DLD1 (cell line): Measurements from ENCODE around the gene HLA-DMB.

ENCODE experiments used
- in situ Hi-C: cut with HindIII; loops from 2 replicates; pipeline ENCODE4 v1.10.0; 2017; ENCODE audit warnings: low sequenced_read_pairs

HLA-DMB gene

DNA sequence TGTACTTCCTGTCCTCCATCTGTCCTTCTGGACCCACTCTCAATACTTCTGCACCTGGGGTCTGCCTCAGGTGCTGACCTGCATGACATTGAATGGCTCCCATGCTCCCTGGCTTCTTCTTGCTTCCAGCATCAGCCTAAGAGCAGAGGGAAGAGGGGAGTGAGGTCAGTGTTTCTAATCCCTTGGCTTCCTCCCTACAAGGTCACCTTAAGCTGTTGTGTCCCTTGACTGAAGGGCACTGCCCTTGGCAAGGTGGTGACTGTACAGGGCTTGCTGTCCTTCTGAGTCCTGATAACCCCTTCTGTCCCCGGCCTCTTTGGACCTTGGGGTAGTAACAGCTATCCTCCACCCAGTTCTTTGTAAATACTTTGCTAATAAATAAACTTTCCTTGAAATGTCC is 9.6 kb downstream of the HLA-DMB start:
- in situ Hi-C loops: no loop called here

- in situ Hi-C loops: no loop called here
Measured at GRCh38 chr6:32922083-32922482, 18.7 kb downstream of the HLA-DMB start.

DNA sequence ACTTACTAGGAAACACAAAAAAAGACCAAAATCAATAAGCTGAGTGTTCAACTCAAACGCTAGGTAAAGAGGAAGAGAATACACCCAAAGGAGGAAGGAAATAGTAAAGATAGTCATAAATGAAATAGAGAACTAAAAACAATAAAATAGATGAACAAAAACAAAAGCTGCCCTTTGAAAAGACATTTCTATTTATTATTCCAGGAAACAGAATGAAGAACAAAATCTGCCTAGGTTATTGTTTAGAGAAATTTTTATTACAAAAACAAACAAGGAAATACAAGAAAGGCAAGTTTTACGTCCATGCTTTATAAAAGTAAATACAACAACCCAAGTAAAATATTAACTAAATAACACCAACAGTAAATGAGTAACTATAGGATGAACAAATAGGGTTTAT is 20.1 kb downstream of the HLA-DMB start:
- in situ Hi-C loops: no loop called here

GRCh38 chr6:32912951-32913350 is 27.9 kb downstream of the HLA-DMB start:
- in situ Hi-C loops: no loop called here

DNA sequence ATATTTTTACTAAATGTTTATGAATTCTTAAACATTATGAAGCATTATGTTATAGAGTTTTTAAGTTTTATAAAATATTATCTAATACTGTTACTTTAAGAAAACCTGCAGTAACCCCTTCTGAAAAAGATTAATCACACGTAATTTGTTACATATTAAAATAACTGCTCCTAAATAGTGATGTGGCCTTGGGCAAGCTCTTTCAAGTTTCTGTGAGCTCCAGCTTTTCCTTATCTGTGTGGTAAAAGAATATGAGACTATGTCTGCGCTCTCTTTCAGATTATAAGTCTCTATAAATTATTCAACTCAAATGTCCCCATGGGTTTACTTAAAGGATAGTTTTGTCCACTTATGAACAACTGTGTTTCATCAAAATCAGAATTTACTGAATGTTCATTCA is 31.9 kb downstream of the HLA-DMB start:
- in situ Hi-C loops: loop anchor here (5.0 kb wide), 1 partner anchor 78 kb away; no protein-coding TSS in a partner anchor

GRCh38 chr6:32906539-32906938 is 34.3 kb downstream of the HLA-DMB start:
- in situ Hi-C loops: loop anchor here (5.0 kb wide), 1 partner anchor 81 kb away; no protein-coding TSS in a partner anchor

DNA sequence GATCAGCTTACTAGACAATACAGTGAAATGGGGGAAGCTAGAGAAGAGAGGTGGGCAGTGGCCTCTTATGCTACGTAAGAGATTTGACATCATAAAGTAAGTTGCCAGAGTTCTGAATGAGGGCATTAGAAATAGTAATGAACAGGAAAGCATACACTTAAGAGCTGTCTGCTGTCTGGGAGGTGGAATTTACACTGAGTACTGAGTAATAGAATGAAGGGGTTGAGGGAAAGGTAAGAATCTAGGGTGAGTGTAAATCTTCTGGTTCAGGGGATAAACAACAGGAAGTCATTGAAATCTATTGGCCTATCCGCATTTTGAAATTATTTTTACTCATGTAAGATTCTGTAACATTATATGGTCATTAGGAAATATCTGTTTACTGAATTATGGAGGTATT is 35.8 kb downstream of the HLA-DMB start:
- in situ Hi-C loops: loop anchor here (5.0 kb wide), 1 partner anchor 82 kb away; no protein-coding TSS in a partner anchor

DNA sequence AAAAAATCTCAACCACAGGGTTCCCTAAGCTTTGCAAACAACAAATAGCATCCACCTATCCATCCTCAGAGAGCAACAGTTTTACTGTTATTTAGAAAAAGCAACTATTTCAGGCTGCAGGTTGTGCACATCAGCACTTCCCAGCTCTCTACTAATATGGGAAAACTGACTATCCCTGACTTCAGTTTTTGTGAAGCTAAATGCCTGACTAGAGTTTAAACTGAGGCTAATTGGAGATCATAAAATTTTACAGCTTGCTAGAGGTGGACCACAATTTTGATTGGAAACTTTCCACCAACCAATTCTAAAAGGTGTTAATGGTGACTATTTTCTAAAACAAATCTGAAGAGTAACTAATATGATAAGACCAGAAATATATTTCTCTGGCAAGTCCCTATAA is 36.9 kb downstream of the HLA-DMB start:
- in situ Hi-C loops: no loop called here

DNA sequence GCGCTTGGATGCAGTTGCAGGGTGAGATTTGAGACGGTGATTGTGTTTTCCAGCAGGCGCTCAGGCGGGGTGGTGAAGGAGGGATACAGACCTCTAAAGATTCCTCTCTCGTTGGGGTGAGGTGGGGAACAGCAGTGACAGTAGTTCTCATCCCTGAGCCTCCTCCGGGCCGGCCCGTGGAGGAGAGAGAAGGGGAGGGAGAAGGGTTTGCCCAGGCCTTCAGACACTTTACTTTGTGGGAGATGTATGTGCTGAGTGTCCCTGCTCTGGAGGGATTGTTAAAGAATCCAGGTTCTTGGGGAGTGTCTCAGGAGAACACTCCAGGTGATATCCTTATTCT is 45.9 kb downstream of the HLA-DMB start:
- in situ Hi-C loops: no loop called here

DNA sequence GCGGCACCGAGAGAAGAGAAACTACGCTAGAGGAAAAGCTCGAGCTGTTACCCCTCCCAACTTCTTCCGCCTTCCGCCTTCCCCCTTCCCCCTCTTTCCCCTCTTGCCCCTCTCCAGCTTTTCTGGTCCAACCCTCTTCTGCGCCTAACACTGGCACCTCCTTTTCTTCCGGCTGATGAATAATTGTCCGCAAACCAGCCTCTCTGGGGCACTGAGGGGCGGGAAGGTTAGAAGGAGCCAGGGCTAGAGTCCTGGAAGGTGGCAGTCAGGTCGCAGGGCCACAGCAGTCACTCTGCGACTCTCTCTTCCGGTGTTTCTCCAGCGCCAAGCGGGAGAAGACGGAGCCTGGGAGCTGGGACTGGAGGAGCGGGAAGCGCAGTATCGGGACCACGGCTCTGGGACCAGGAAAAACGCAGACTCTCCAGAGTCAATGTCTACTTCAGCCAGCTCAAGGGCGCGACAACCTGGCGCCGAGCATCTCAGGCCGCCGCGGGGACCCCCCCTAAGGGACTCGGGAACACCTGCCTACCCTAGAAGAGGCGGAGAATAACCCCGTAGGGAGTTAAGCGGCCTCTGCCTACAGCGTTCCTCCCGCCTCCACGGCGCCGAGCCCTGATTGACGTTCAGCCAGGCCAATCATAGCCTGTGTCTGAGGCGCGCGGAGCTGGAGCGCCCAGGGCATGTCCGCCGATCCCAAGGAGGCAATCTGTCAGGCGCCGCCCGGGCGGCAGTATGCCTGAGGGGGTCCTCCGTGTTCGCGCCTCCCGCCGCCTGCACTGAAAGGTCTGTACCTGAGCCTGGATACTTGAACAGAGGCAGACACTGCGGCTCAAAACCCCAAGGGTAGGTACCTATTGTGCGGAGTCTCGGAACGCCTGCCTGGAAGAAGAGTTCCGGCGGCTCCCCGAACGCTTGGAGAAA is 46.5 kb downstream of the HLA-DMB start:
- in situ Hi-C loops: no loop called here

- in situ Hi-C loops: no loop called here
Measured at GRCh38 chr6:32890831-32891230, 50.0 kb downstream of the HLA-DMB start.

DNA sequence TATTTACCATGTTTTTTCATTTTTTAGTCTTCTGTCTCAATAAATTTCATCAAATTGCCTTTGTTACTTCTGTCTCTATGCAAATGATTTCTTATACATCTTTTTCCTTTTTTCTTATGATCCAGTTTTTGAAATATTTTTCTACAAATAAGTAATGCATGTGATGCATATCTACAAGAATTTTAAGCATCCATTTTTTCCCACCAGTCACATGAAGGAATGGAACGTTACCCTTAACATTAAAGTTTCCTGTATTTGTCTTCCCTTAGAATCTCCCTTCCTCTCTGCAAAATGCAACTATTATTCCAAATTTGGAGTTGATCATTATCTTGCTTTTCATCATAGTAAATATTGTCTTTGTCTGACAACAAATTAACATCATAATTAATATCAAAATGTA is 51.3 kb downstream of the HLA-DMB start:
- in situ Hi-C loops: no loop called here

GRCh38 chr6:32888576-32888975 is 52.3 kb downstream of the HLA-DMB start:
- in situ Hi-C loops: no loop called here

DNA sequence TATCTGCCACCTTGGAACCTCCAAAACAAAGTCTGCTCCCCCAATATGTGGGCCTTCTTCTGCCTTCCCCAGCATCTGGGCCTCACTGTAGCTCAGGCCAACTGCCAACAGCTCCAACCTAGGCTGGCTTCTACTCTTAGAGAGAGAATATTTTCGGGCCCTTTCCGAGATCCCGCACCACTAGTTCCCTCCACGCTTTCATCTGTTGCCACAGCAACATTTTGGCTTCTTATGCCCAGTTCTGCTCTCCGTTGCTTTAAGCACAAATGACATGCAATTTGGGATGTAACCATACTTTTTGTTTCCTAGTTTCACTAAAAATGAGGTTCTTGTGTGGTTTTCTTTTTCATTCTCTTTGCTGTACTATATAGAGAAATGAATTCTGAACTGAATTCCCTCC is 53.2 kb downstream of the HLA-DMB start:
- in situ Hi-C loops: no loop called here

DNA sequence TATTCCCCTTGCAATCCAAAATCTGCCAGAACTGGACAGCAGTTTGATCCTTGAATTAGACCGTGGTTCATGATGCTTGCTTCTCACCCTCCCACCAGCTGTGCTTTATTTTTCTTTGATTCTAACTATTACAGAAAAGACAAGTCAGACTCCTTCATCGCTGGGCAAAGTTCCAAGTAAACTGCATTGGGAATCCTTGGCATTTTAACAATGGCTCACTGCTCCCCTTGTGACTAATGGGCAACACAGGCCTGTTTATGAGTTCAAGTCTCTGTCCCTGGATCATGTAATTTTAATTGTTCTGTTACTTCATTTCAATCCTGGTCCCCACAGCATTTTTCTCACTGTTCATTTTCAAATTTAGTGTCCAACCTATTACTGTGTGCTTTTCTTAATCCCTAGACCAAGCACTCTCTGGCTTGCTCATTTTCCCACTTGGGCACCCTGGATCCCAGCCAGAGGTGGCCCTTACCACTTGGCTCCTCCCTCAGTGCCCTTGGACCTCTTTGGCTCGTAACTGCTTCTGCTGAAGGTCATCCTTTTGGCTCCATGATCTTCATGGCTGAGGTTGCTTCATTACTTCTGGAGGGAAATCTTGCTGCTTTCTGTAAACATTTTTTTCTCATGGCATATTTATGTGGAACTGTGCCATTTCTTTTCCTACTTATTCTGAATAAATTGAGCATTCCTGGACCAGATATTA is 54.0 kb downstream of the HLA-DMB start:
- in situ Hi-C loops: no loop called here

DNA sequence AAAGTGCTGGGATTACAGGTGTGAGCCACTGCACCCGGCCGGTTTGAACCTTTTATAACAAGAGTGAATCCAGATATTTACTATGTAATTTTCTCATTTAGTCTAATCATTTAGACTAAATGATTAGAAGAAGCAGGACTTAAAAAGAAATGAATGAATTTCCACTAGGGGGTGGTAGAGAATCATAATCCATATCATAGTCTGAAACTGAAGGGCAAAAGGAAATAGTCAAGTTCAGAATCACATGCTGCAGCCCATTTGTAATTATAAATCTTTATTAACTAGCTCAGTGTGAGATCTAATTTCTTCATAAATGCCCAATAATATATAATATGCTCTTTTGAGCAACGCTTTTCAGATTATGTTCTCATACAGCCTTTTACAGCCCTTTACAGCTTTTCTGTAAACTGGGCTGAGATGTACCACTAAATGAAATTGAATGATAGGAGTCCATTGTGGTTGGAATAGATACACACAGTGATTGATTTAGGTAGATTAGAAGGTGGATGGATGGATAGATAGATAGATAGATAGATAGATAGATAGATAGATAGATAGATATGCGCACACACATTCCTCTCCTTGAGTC is 55.0 kb downstream of the HLA-DMB start:
- in situ Hi-C loops: no loop called here
